HCT116 (cell line): ENCODE data around the gene ZNF575. TPM values are rescaled to one million over a fixed set of nuclear protein-coding genes. Genes with fewer than 3 reads are reported as not detected.

Experiments used
- ATAC-seq: fragments of 200-7000 bp; cut with Tn5 transposase; 2 replicates; pipeline ENCODE4 v1.9.1; 2020; ENCODE audit warnings: mild to moderate bottlenecking, moderate library complexity
- BruUV-seq: library from RNA; stranded (reverse); fragments of 400-500 nt; replicated peaks from 2 replicates; lab custom pipeline; 2021; lab: Mats Ljungman, UMichigan
- CTCF ChIA-PET: fragments of 300-600 bp; sonication (Branson Sonifier 250); formaldehyde crosslinking; loops from one replicate; lab custom pipeline; 2021; ENCODE audit warnings: antibody characterized with exemption; lab: Charles Lee
- POLR2A ChIA-PET: fragments of 300-600, 350-600 bp; sonication (Branson Sonifier 250); formaldehyde crosslinking; loops from one replicate; lab custom pipeline; 2021; ENCODE audit warnings: antibody characterized with exemption; lab: Charles Lee
- RAD21 ChIA-PET, 2 experiments: fragments of 300-600 bp; sonication (Branson Sonifier 250); formaldehyde crosslinking; loops; one replicate each; lab custom pipeline; 2023; ENCODE audit warnings: low total read pairs in 2 of 2; ENCODE audit not compliant: uncharacterized antibody in 2 of 2, unreplicated experiment in 2 of 2, low non-redundant PET in 1 of 2; lab: Charles Lee
- DNase-seq: peaks from one replicate; pipeline ENCODE4 v3.0.0-alpha.2; 2010; ENCODE audit warnings: low read depth, low spot score
- H2AFZ ChIP-seq: fragments of 200-600 bp; shearing (Covaris generic), sonication (generic); 2 replicates; pipeline ENCODE4 v1.6.1; 2017; ENCODE audit warnings: low read depth, mixed run types, mixed read lengths, antibody characterized with exemption, low read length; ENCODE audit not compliant: poor library complexity, severe bottlenecking
- H3K27ac ChIP-seq: 2 replicates; pipeline ENCODE4 v1.5.1; 2012; ENCODE audit warnings: low read depth, low read length
- H3K27me3 ChIP-seq: fragments of 200-600 bp; sonication (generic); 2 replicates; pipeline ENCODE4 v1.6.1; 2016; ENCODE audit warnings: mixed run types, low read length, mixed read lengths; ENCODE audit not compliant: insufficient read depth
- H3K36me3 ChIP-seq, 2 experiments: fragments of 200-500 bp in 1 of 2; fragments of 200-600 bp in 1 of 2; sonication (Bioruptor generic) in 1 of 2; sonication (generic) in 1 of 2; 2 replicates each; pipeline versions ENCODE4 v1.5.1 to v1.6.1; 2014 to 2016; ENCODE audit warnings: low read length in 2 of 2, inconsistent platforms in 1 of 2, mixed read lengths in 1 of 2, mixed run types in 1 of 2; ENCODE audit not compliant: insufficient read depth in 2 of 2, control insufficient read depth in 1 of 2
- H3K4me1 ChIP-seq, 2 experiments: fragments of 200-600 bp in 1 of 2; sonication (generic) in 1 of 2; 2 replicates each; pipeline versions ENCODE4 v1.5.1 to v1.6.1; 2012 to 2017; ENCODE audit warnings: low read length in 2 of 2, inconsistent platforms in 1 of 2, mild to moderate bottlenecking in 1 of 2, mixed read lengths in 1 of 2, mixed run types in 1 of 2, moderate library complexity in 1 of 2; ENCODE audit not compliant: insufficient read depth in 2 of 2, control insufficient read depth in 1 of 2
- H3K4me2 ChIP-seq: fragments of 200-600 bp; sonication (generic); 2 replicates; pipeline ENCODE4 v1.6.1; 2017; ENCODE audit warnings: mixed run types, low read length, mixed read lengths
- H3K4me3 ChIP-seq, 2 experiments: fragments of 200-600 bp in 1 of 2; sonication (generic) in 1 of 2; replicated peaks in 1 of 2; 2 replicates each; pipeline ENCODE4 v1.5.1; 2011 to 2016; ENCODE audit warnings: low read length in 2 of 2, control low read depth in 1 of 2, low read depth in 1 of 2, mild to moderate bottlenecking in 1 of 2, mixed read lengths in 1 of 2, mixed run types in 1 of 2
- H3K79me2 ChIP-seq: fragments of 200-600 bp; sonication (generic); 2 replicates; pipeline ENCODE4 v1.6.1; 2017; ENCODE audit warnings: mild to moderate bottlenecking, mixed run types, low read length, moderate library complexity, mixed read lengths; ENCODE audit not compliant: insufficient read depth
- H3K9ac ChIP-seq: fragments of 200-600 bp; sonication (generic); 2 replicates; pipeline ENCODE4 v1.6.1; 2016; ENCODE audit warnings: low read length, mixed read lengths
- H3K9me2 ChIP-seq: fragments of 200-600 bp; sonication (generic), shearing (Covaris generic); 2 replicates; pipeline ENCODE4 v1.6.1; 2017; ENCODE audit warnings: mixed run types, mild to moderate bottlenecking, moderate library complexity; ENCODE audit not compliant: insufficient read depth
- H3K9me3 ChIP-seq, 2 experiments: fragments of 200-500 bp in 1 of 2; fragments of 200-600 bp in 1 of 2; sonication (Bioruptor generic) in 1 of 2; sonication (generic) in 1 of 2; 2 replicates each; pipeline ENCODE4 v1.6.1; 2014 to 2017; ENCODE audit warnings: low read length in 2 of 2, mixed read lengths in 2 of 2, inconsistent platforms in 1 of 2, low read depth in 1 of 2, mild to moderate bottlenecking in 1 of 2, mixed run types in 1 of 2, moderate library complexity in 1 of 2; ENCODE audit not compliant: control insufficient read depth in 1 of 2, insufficient read depth in 1 of 2
- H4K20me1 ChIP-seq: fragments of 200-600 bp; sonication (generic), shearing (Covaris generic); 2 replicates; pipeline ENCODE4 v1.6.1; 2017; ENCODE audit warnings: mixed run types, mild to moderate bottlenecking, moderate library complexity; ENCODE audit not compliant: insufficient read depth
- CBX3 ChIP-seq: IDR thresholded peaks from 2 replicates; pipeline ENCODE4 v1.6.1; 2012; ENCODE audit warnings: low read depth
- EGR1 ChIP-seq: IDR thresholded peaks from 2 replicates; pipeline ENCODE4 v1.6.1; 2012; ENCODE audit warnings: low read depth
- ELF1 ChIP-seq: IDR thresholded peaks from 2 replicates; pipeline ENCODE4 v1.6.1; 2012; ENCODE audit warnings: low read depth, borderline replicate concordance
- FOSL1 ChIP-seq: IDR thresholded peaks from 2 replicates; pipeline ENCODE4 v1.6.1; 2012; ENCODE audit warnings: low read depth
- JUND ChIP-seq: IDR thresholded peaks from 2 replicates; pipeline ENCODE4 v1.6.1; 2012
- POLR2A ChIP-seq: IDR thresholded peaks from 2 replicates; pipeline ENCODE4 v1.7.0; 2011; ENCODE audit warnings: borderline replicate concordance; ENCODE audit not compliant: insufficient read depth, insufficient read length; ENCODE audit errors: extremely low read depth
- POLR2AphosphoS5 ChIP-seq: IDR thresholded peaks from 2 replicates; pipeline ENCODE4 v1.6.1; 2011; ENCODE audit warnings: mild to moderate bottlenecking, low read depth, low read length, moderate library complexity
- SIN3A ChIP-seq: IDR thresholded peaks from 2 replicates; pipeline ENCODE4 v1.6.1; 2012; ENCODE audit warnings: low read depth
- SP1 ChIP-seq: IDR thresholded peaks from 2 replicates; pipeline ENCODE4 v1.6.1; 2012; ENCODE audit warnings: low read depth
- YY1 ChIP-seq: IDR thresholded peaks from 2 replicates; pipeline ENCODE4 v1.6.1; 2011; ENCODE audit warnings: low read length, low read depth, moderate library complexity, mild to moderate bottlenecking; ENCODE audit not compliant: insufficient replicate concordance; ENCODE audit errors: extremely low read depth
- ZFX ChIP-seq: fragments of 450-650 bp; IDR thresholded peaks from 2 replicates; pipeline ENCODE4 v1.6.1; 2017
- ZNF274 ChIP-seq: fragments of 200-500 bp; sonication (Bioruptor generic); IDR thresholded peaks from 2 replicates; pipeline ENCODE4 v1.6.1; 2014; ENCODE audit warnings: mild to moderate bottlenecking, low read depth, low read length, inconsistent platforms
- intact Hi-C: fragments of 100-400 bp; cut with micrococcal nuclease; formaldehyde crosslinking; loops from 2 replicates; pipeline ENCODE4 v1.10.0; 2022
- total RNA-seq: library from RNA; stranded (reverse); gene quantifications from one replicate; pipeline ENCODE4 v1.2.1, GENCODE V29; 2021; ENCODE audit not compliant: unreplicated experiment
- TF ChIP-seq, protein P1 (sequence below), 3 experiments: fragments of 200-600 bp in 1 of 3; sonication (generic) in 1 of 3; IDR thresholded peaks in 2 of 3; conservative IDR thresholded peaks in 1 of 3; 2 replicates each; pipeline ENCODE4 v1.5.1; 2012 to 2017; ENCODE audit warnings: low read depth in 2 of 3, low read length in 2 of 3, antibody characterized with exemption in 1 of 3, borderline replicate concordance in 1 of 3, control low read depth in 1 of 3, mild to moderate bottlenecking in 1 of 3, mixed read lengths in 1 of 3, mixed run types in 1 of 3, moderate library complexity in 1 of 3; ENCODE audit not compliant: insufficient read depth in 1 of 3
- TF ChIP-seq, protein P2 (sequence below): IDR thresholded peaks from 2 replicates; pipeline ENCODE4 v1.6.1; 2012
- TF ChIP-seq, protein P3 (sequence below): IDR thresholded peaks from 2 replicates; pipeline ENCODE4 v1.6.1; 2012
- TF ChIP-seq, protein P4 (sequence below): IDR thresholded peaks from 2 replicates; pipeline ENCODE4 v1.6.1; 2011; ENCODE audit warnings: mild to moderate bottlenecking, low read length, moderate library complexity; ENCODE audit not compliant: insufficient replicate concordance; ENCODE audit errors: extremely low read depth
- TF ChIP-seq, protein P5 (sequence below): IDR thresholded peaks from 2 replicates; pipeline ENCODE4 v1.6.1; 2012; ENCODE audit warnings: low read depth

Gene ZNF575
- total RNA-seq, 1 experiment from 2014 or later: 1.9 TPM

DNA sequence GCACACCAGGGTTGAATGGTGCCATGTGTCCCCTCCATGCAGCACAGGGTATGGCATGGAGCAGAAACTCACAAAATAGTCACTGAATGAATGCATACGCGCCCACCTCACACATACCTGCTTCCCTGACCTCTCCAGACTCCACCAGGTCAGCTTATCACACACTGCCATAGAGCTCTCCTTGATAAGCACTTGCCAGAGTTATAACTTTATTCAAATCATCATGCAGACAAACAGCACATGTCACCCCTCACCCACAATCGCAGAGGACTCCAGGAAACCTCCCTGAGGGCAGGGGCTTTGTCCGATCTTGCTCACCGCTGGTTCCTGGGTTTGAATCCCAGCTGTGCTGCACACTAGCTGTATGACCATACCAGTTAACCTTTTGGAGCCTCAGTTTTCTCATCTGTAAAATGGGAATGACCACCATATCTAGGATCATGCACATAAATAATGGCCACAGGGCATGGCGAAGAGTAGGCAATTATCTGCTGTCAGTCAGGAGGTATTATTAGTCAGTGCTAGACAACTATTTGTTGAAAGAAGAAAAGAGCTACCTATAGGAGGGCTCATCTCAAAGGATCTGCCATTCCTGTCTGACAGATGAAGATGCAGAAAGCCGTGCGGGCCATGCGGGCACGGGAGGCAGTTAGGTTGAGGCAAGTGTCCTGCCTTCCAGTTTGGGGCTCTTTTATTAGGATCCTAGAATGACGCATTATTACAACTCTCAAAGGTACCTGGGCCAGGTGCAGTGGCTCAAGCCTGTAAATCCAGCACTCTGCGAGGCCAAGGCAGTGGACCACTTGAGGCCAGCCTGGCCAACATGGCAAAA lies 28.4 kb downstream of the ZNF575 start:
- intact Hi-C loops: no loop called here
- POLR2A ChIA-PET: no interaction called here
- BruUV-seq: no TSS peak
- Histone ChIP-seq H3K79me2 (no peaks in the 10 kb centered on the region), H3K9ac (no peak overlapping the region), H3K4me1 (peaks cover 0 to 24% of the 10 kb centered on the region in 2 experiments; a peak in 2 of 4 replicates), H3K4me3 (no peak overlapping the region), H3K9me2 (no peaks in the 10 kb centered on the region), H3K9me3 (no peaks in the 10 kb centered on the region), H3K36me3 (no peaks in the 10 kb centered on the region; a peak in 2 of 4 replicates), H3K27ac (no peak overlapping the region), H2AFZ (no peak overlapping the region), H3K27me3 (no peaks in the 10 kb centered on the region), H4K20me1 (no peaks in the 10 kb centered on the region), H3K4me2 (no peak overlapping the region)
- ATAC-seq (no peak; the same call in 1 of the 2 replicates), DNase-seq (no peak)
- TF ChIP-seq JUND: no peak
- no peak for TF ChIP-seq ZNF274
- no peak for TF ChIP-seq EGR1
- TF ChIP-seq SP1: no peak
- no peak for TF ChIP-seq YY1
- TF ChIP-seq, protein P1, sequence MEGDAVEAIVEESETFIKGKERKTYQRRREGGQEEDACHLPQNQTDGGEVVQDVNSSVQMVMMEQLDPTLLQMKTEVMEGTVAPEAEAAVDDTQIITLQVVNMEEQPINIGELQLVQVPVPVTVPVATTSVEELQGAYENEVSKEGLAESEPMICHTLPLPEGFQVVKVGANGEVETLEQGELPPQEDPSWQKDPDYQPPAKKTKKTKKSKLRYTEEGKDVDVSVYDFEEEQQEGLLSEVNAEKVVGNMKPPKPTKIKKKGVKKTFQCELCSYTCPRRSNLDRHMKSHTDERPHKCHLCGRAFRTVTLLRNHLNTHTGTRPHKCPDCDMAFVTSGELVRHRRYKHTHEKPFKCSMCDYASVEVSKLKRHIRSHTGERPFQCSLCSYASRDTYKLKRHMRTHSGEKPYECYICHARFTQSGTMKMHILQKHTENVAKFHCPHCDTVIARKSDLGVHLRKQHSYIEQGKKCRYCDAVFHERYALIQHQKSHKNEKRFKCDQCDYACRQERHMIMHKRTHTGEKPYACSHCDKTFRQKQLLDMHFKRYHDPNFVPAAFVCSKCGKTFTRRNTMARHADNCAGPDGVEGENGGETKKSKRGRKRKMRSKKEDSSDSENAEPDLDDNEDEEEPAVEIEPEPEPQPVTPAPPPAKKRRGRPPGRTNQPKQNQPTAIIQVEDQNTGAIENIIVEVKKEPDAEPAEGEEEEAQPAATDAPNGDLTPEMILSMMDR (IDR thresholded peaks at IDR 0.05 in 2 of 3, conservative IDR thresholded peaks at IDR 0.05 in 1 of 3; ENCODE audit: borderline replicate concordance in 1 of 3, insufficient read depth in 1 of 3, low read depth in 2 of 3, low read length in 2 of 3): no peak
- TF ChIP-seq ELF1: no peak
- TF ChIP-seq, protein P2, sequence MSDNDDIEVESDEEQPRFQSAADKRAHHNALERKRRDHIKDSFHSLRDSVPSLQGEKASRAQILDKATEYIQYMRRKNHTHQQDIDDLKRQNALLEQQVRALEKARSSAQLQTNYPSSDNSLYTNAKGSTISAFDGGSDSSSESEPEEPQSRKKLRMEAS: no peak
- TF ChIP-seq, protein P3, sequence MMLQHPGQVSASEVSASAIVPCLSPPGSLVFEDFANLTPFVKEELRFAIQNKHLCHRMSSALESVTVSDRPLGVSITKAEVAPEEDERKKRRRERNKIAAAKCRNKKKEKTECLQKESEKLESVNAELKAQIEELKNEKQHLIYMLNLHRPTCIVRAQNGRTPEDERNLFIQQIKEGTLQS: no peak
- no peak for TF ChIP-seq ZFX
- TF ChIP-seq POLR2AphosphoS5: no peak
- no peak for TF ChIP-seq SIN3A
- TF ChIP-seq, protein P4, sequence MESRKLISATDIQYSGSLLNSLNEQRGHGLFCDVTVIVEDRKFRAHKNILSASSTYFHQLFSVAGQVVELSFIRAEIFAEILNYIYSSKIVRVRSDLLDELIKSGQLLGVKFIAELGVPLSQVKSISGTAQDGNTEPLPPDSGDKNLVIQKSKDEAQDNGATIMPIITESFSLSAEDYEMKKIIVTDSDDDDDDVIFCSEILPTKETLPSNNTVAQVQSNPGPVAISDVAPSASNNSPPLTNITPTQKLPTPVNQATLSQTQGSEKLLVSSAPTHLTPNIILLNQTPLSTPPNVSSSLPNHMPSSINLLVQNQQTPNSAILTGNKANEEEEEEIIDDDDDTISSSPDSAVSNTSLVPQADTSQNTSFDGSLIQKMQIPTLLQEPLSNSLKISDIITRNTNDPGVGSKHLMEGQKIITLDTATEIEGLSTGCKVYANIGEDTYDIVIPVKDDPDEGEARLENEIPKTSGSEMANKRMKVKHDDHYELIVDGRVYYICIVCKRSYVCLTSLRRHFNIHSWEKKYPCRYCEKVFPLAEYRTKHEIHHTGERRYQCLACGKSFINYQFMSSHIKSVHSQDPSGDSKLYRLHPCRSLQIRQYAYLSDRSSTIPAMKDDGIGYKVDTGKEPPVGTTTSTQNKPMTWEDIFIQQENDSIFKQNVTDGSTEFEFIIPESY: no peak
- no peak for TF ChIP-seq FOSL1
- TF ChIP-seq CBX3: no peak
- no peak for TF ChIP-seq POLR2A
- TF ChIP-seq, protein P5, sequence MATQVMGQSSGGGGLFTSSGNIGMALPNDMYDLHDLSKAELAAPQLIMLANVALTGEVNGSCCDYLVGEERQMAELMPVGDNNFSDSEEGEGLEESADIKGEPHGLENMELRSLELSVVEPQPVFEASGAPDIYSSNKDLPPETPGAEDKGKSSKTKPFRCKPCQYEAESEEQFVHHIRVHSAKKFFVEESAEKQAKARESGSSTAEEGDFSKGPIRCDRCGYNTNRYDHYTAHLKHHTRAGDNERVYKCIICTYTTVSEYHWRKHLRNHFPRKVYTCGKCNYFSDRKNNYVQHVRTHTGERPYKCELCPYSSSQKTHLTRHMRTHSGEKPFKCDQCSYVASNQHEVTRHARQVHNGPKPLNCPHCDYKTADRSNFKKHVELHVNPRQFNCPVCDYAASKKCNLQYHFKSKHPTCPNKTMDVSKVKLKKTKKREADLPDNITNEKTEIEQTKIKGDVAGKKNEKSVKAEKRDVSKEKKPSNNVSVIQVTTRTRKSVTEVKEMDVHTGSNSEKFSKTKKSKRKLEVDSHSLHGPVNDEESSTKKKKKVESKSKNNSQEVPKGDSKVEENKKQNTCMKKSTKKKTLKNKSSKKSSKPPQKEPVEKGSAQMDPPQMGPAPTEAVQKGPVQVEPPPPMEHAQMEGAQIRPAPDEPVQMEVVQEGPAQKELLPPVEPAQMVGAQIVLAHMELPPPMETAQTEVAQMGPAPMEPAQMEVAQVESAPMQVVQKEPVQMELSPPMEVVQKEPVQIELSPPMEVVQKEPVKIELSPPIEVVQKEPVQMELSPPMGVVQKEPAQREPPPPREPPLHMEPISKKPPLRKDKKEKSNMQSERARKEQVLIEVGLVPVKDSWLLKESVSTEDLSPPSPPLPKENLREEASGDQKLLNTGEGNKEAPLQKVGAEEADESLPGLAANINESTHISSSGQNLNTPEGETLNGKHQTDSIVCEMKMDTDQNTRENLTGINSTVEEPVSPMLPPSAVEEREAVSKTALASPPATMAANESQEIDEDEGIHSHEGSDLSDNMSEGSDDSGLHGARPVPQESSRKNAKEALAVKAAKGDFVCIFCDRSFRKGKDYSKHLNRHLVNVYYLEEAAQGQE: no peak
- RAD21 ChIA-PET: no interaction called here
- CTCF ChIA-PET: no interaction called here
